Medulla oblongata (tissue), 1 donor: ENCODE results near the gene MOXD1.

ENCODE experiments used
- DNase-seq: peaks from one replicate; pipeline ENCODE4 v3.0.0-alpha.2; 2015; ENCODE audit errors: extremely low spot score

Gene MOXD1

DNA sequence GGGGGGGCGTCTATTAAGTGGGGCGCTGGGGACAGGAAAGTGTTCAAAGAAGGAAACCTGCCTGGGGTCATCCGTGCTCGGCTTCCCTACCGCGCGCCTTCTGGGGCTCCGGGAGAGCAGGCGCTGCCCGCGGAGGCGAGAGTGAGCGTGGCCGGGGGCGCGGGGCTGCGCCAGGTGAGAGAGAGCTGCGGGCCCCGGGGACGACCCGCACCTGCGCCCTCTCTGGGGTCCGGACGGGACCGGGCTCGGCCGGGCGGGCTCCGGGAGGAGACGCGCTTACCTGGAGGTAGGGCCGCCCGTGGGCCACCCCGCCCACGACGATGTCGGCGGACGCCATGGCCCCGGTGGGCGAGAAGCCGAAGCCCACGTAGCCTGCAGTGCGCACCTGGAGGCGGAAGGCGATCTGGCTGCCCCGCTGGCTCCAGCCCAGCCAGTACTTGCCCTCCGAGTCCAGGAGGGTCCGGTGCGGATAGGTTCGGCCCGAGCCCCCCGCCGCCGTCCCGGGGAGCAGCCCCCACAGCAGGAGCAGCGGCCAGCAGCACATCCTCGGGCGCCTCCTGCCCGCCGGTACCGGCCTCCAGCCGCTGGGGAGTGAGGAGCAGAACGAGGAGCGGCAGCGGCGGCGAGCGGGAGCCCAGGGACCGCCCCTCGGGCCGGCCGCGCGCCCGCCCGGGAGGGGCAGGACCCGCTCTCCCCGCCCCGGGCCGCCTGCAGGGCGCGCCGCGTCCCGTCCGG, at the start of gene MOXD1:
Gene MOXD1 (minus strand): TSS at position 593 of the 735 bp plus-strand sequence. CDS start 49 bp downstream, at position 544.
- DNase-seq, result no peak

DNA sequence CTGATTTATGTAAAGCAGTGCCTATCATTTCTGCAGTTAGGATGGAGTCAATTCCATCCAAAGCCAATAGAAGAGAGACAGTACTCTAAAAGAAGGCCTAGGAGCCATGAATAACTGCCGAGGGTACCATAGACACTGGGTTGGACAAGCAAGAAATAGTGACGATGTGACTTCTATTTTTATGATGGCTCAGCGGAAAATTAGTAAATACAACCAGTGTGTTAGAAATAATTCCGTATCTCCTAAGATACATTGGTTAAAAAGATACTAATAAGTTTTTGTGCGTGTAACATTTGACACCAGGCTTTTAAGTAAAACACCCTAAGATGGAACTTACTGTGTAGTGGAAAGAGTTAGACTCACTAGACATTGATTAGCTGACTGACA, 45.6 kb upstream of the MOXD1 start:
- DNase-seq, result no peak

DNA sequence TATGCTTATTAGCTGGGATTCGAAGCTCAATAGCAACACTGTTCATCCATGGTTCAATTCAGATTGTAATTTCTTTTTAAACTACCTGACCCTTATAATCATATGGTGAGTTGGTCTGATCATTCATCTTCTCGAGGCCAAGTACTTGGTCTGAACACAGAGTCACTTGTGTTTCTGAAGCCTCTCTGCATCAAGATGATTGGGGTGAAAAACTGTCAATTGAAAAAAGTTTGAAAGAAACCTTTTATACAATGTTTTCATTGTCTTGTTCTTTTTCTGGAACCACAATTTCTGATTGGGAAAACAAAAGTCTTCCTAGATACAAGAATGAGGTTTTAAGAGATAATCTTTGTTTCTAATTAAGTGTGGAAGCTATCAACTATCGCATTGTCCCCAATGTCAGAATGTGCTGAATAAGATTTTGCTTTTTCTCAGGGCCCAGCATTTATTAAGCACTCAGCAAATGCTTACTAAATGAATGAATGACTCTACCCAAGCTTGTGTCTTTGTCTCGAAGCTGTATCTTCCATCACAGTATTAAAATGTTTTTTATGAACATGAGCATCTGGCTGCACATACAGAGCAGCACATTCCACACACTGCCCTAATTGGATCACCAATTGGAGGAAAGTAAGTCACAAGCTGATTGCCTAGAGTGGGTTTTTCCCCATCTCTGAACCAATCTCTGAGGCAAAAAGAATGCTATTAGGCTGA, 45.0 kb upstream of the MOXD1 start:
- DNase-seq, result peak; percentile 6

DNA sequence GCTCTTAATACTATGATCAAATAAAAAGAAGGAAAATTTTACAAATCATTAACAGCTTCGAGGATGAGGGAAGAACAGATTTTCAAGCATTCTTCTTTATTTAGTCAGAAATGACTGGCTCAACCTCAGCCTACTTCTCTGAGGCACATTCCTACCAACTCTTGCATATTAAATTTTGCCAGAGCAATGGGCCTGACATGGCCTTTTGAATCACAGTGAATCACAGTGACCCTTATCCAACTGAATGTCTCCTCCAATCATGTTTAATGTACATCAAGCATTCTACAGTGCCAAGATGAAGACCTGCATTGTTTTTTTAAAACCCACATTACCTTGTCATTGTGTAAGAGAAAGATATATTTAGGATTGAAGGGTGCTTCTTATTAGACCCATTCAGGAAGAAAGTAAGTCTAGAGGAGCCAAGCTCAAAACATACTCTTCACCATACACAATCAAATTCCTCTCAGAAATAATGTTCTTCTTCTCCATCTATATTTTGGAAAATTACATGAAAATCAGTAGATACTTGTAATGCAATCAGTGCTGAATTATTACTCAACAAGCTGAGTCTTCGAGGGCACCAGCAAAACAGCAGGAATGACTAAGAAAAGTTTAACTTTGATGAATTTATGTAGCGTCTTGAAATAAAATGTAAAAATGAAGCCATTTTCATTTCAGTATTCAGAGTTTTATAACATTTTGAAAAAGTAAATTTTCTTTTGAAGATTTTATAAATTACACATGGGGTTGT, 44.1 kb upstream of the MOXD1 start:
- no peak for DNase-seq

DNA sequence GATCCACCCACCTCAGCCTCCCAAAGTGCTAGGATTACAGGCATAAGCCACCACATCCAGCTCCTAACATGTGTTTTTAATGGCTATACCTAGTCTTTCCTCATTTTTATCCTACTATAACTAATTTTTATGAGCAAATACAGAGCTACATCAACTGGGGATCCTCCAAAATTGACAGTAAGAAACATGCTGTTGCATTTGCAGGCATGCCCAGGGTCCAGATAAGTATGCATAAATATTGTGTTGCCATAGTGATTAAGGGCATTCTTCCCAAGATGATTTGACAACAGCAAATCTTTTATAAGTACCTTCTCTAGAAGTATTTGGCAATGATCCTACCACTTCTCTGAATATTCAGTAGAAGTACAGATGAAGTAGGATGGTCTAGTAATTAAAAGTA, 41.9 kb upstream of the MOXD1 start:
- no peak for DNase-seq

DNA sequence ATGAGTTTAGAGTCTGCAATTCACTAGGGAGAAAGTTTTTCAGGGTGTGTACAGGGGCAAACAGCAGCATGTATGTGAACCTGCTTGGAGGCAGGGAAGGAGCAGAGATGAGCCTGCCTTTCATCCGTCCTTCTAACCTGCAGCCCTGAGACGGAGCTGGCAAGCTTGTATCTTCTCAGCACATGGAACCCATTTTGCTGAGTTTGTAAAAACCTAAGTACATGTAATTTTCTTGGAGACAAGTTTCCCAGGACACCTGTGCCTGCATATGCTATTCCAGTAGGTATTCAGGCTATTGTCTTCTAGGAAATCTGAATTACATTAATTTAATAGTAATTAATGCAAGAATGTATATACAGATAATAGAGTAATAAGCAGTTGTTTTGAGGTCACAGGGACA, 28.8 kb upstream of the MOXD1 start:
- DNase-seq, result no peak

DNA sequence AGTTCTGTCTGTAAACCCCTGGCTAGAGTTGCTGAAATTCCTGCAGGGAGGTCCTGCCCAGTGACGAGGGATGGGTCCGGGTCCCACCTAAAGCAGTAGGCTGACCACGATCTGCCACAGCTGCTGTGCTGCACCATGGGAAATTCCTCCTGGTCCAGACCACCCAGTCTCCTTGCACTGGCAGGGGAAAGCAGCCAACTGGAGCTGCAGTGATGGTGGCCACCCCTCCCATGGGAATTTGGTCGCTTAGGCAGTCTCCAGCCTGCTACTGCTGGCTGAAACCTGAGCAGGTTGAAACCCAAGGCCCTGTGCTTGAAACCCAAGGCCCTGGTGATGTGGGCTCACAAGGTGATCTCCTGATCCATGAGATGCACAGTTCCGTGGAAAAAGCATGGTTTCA, 23.9 kb upstream of the MOXD1 start:
- no peak for DNase-seq

DNA sequence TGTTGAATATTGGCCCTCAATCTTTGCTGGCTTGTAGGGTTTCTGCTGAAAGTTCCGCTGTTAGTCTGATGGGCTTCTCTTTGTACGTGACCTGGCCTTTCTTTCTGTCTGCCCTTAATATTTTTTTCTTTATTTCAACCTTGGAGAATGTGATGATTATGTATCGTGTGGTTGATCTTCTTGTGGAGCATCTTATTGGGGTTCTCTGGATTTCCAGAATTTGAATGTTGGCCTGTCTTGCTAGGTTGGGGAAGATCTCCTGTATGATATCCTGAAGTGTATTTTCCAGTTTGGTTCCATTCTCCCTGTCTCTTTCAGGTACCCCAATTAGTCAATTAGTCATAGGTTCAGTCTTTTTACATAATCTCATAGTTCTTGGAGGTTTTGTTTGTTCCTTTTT, 22.6 kb upstream of the MOXD1 start:
- DNase-seq, result no peak

DNA sequence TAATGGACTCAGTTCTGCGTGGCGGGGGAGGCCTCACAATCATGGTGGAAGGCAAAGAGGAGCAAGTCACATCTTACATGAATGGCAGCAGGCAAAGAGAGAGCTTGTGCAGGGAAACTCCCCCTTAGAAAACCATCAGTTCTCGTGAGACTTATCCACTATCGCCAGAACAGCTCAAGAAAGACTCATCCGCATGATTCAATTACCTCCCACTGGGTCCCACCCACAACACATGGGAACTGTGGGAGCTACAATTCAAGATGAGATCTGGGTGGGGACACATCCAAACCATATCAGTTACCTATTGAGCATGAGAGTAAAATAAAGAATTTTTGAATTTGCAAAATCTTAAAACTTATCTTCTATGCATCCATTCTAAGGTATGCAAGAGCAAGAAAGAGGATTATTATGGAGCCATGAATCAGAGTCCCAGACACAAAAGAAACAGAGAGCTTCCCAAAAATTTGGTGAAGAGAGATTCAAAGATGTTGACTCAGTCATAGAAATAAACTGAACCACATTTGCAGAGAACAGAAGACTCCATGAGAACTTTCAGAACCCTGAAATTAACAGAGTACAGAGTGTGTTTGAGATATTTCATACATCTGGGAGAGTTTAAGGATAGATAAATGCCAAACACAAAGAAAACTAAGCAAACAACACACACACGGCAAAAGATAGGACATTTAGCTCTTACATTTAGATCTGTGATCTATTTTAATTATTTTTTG, 17.1 kb upstream of the MOXD1 start:
- DNase-seq, result no peak

DNA sequence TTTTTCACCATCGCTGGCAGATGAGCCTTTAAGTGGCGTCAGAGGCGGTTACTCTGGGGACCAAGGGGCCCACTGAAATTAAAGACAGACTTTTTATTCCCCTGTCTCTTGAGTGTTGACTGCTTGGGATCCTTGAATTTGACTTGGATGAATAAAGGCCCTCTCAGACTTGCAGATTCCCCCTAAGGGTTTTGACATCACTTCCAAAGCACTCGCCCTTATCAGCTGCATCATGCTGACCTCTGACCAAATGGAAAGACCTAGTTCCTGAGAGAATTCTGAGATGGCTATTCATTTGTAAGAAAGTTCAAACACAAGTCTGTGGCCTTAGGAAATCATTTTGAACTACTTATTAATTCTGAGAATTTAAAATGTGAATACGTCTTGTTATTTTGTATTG, 13.5 kb upstream of the MOXD1 start:
- no peak for DNase-seq

DNA sequence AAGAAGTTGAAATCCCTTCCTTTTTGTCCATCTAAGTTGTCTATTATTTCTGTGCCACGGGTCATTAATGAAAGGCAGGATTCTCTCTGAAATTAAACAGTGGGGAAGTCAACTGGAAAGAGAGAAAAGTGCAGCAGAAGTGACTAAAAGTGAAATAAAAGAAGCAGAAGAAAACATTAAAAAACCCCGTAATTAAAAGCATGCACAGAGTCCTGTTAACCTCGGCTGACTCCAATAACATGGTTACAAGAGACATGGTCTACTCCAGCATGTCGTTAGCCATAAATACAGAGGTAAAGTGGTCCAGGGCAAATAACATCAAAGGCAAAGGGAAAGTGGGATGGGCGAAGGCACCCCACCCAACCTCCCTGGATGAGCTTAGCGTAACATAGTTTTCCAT, 13.0 kb upstream of the MOXD1 start:
- no peak for DNase-seq

DNA sequence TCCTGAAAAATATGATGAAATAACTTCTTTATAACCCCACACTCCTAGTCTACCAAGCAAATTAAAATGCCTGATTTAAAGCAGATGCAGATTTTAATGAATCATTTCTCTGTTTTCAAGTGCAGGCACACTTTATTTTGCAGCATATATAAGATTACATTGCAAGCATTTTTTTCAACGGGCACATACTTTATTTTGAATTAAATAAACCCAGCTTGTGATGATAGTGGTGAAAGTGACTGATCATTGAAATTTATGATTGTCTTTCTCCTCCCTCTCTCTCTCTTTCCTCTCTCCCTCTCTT, 12.2 kb upstream of the MOXD1 start:
- DNase-seq, result no peak

DNA sequence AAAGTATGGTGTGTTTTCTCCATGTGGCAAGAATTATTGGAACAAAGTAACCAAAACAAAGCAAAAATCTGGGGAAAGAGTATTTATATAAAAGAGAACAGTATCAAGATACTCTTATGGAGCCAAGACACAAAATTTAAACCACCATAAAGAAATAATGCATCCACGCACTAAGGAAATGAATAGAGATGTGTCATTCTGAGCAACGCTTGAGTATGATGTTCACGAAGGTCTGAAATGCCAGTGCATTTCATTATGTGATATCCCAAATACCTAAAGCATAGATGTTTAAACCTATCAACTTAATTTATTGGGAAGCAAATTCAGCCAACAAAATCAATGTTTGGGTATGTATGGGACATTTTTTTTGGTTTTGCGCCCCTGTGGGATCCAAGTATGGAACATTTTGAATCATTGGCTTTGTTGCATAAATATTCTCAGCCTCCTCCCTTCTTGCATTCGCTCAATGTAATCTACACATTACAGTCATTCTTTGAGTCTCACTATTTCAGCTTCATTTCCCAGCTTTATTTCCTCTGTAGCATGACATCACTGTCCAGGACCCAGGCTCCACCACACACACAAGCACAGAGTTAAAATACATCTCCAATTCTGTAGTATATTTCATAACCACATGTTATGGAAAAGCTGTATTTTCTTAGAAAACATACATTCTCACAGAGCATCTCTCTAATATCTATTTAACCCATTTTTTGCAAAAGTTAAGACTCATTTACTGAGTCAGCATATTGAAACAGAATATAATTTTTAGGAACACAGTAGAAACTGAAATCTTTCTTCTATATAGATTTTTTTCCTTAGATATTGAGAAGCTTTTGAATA, 11.6 kb upstream of the MOXD1 start:
- no peak for DNase-seq

DNA sequence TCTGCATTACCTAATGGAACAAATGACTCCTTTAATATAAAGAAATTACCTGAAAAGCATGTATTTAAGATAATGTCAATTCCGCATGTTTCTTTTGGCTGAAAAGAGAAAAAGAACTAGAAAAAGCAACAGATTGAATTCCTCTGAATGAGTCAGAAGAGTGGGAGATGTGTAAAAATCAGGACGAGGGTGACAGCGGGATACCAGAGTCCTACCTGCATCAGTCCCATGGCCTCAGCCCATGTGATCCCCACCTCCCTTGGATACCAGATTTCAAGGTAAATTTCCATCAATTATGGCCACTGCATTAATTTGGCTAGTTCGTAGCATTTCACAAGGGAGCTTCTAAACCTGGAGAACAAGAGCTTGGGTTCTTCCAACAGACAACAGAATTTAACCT, 10.0 kb upstream of the MOXD1 start:
- no peak for DNase-seq

DNA sequence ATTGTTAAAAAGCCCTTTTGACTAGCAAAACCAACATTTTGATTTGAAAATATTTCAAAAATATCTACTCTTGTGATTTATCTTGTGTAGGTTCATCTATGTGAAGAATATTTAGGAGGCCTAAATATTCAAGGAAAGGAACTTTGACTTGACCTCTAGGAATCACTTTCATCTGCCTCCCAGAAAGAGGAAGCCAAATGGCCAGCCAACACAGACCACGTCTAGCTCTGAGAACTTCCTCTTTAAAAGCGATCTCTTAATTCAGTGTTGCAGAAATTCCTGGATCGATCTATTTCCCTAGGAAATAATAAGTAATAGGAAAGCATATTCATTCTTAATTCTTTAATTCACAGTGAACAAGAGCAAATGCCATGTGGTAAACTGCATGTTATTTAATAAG, 9.6 kb upstream of the MOXD1 start:
- peak; percentile 51 for DNase-seq

DNA sequence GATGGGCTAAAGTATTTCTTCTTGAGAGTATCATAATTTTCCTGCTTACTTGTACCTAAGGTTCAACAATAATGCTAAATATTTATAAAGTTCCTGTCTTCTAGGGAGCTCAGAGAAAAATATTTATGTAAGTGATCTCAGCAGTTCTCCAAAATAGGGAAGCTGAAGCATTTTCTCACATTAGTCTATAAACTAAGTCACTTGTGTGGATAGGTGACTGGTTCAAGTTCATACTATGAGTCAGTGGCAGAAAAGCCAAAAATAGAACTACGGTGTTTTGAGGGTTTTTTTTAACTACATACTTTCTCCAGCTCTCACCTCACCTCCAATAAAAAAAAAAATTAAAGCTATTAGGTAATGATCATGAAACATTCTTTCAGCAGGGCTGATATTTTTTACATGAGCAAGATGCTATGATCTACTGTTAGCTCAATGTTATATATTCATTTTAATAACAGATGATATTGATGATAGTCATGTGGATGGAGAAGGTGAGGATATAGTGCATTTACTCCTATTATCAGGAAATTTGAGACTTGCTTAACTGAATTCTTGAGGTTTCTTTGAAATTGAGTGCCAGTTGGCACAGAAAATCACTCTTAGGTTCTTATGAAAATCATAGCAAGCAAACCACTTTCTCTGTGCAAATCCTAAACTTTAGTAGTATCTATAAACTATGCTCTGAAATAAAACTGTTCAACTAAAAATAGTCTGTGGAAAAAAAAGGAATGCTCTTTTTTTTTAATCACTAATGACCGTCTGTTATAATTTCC, 4.1 kb upstream of the MOXD1 start:
- DNase-seq, result no peak

DNA sequence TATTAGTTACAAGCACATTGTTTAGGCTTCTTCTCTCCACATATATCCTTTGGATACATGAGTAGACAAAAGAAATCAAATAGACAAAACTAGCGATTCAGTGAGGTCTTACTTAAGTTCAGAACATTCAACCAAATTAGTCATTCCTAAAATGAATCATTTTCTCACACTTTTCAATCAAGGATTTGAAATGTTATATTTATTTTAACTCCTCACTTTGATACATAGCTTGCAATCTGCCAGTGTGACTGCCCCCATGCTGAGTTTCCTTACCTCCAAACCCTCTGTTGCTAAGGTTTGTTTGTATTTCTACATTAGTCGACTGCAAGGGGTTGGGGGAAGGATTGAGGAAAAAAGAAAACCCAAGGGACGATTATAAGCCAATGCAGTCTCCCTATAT, 3.5 kb upstream of the MOXD1 start:
- no peak for DNase-seq

DNA sequence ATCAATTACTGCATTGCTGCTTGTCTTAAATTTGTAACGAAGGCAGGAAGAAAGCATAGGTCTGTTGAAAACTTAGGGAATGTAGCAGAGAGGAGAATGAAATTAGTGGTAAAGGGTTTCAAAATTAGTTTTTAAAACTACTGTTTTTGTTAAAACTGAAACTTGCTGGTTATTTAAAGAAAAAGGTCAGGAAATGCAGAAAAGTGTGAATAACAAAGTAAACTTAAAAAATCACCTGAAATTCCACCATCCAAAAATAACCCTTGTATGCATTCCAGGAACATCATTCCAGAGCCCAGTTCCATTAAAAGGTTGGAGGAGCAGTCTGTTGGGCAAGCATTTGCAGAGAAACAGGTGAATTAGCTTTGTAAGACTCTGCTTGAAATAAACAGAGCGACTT, 3.1 kb upstream of the MOXD1 start:
- no peak for DNase-seq

DNA sequence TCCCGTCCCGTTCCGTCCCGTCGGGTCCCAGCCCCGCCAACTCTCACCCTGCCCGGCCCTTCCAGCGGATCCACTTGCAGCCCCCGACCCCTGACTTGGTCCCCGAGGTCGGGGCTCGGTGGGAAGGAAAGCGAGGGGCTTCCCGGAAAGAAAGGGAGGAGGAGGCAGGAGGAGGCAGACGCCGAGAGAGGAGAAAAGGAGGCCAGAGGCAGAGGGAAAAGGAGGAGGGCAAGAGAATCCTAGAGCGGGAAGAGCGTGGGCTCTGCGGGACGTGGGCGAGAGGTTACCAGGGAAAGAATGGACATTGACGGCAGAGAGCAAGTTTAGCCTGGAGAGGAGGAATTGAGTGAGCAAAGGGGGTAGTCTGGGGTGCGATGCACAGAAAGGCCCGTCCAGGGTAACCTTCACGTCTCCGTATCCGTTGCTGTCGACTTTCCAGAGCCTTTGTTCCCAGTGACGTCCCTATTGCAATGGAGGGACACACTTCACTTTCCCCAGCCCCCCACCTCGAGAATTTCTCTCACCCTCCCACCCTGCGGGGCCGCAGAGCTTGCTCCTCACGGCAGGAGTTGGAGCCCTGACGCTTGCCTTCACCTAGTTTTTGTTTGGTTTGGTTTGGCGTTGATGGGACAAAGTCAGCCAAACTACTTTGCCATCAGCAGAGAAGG, 477 bp upstream of the MOXD1 start:
- DNase-seq, result no peak

DNA sequence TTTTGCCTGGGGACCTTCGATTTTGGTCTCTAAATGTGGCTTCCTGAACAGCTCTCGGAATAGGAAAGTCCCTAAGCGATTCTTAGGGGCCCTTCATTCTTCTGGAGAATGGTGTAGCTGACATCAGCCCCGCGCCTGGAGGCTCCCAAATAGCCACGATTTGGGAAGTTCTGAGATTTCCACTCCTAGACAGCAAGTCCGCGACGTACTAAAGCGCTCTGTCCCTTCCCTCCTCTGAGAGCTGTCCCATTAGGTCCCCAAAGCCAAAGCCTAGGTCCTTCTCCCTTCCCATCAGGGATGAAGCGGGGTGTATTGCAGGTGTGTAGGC, 756 bp downstream of the MOXD1 start:
- no peak for DNase-seq
